Activated CD4-positive, alpha-beta T cell treated with anti-CD3 and anti-CD28 coated beads, Interleukin-2, amount 10 ng/mL, durations not matched to agents 7 days and 5 days (primary cell): ENCODE data around the gene SYT1. TPM values are rescaled to one million over a fixed set of nuclear protein-coding genes. Genes with fewer than 3 reads are reported as not detected.

Experiments
- CTCF ChIA-PET: fragments of 350-600 bp; sonication (Branson Sonifier 250); formaldehyde crosslinking; loops from one replicate; lab custom pipeline; 2021; ENCODE audit warnings: antibody characterized with exemption; lab: Charles Lee
- POLR2A ChIA-PET: fragments of 350-600 bp; sonication (Branson Sonifier 250); formaldehyde crosslinking; loops from one replicate; lab custom pipeline; 2021; ENCODE audit warnings: antibody characterized with exemption; lab: Charles Lee
- DNase-seq: peaks from one replicate; pipeline ENCODE4 v3.0.0-alpha.2; 2020
- H3K27ac Mint-ChIP-seq: one replicate; pipeline ENCODE4 v1.8.0; 2021; ENCODE audit warnings: mild to moderate bottlenecking, moderate library complexity, mixed read lengths
- H3K27me3 Mint-ChIP-seq: one replicate; pipeline ENCODE4 v1.8.0; 2021; ENCODE audit warnings: mixed read lengths
- H3K36me3 Mint-ChIP-seq: one replicate; pipeline ENCODE4 v1.8.0; 2021; ENCODE audit warnings: low read depth, mixed read lengths
- H3K4me1 Mint-ChIP-seq: one replicate; pipeline ENCODE4 v1.8.0; 2021; ENCODE audit warnings: mixed read lengths
- H3K4me3 Mint-ChIP-seq: one replicate; pipeline ENCODE4 v1.8.0; 2021; ENCODE audit warnings: mild to moderate bottlenecking, moderate library complexity, mixed read lengths
- H3K9me3 Mint-ChIP-seq: one replicate; pipeline ENCODE4 v1.8.0; 2021; ENCODE audit warnings: mixed read lengths
- total RNA-seq, 2 experiments: library from RNA; stranded (reverse); gene quantifications; one replicate each; pipeline ENCODE4 v1.2.3, GENCODE V29; 2021

The SYT1 gene
- total RNA-seq, 2 experiments from 2014 or later = not detected

DNA sequence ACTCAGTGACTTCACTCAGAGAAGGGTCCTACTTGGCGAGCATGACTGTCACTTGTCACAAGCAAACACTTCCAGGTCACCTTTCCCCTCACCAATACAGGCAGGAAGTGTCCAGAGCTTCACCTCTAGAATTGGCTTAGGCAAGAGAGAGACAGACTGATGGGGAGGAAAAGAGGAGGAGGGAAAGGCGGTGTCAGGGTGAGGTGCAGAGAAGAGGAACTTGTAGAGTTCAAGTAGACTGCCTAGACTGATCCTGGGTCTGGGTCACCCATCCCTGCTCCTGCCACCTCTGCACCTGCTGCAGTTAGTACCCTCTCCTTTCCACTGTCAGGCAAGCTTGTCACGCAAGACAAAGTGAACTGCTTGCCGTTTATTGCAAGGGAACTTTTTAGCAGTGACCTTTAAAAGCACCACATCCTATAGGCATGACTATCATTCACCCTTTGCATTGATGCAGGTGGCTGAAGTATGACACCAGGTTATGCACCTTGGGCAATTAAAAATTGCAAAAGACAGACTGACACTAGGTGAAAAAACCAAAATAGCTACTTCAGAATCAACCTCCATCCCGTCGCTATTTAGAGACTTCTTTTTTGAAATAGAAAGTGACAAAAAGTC is 292.4 kb downstream of the SYT1 start:
- H3K4me3 Mint-ChIP-seq = no peak overlapping the region
- H3K27me3 Mint-ChIP-seq = no peaks in the 10 kb centered on the region
- H3K4me1 Mint-ChIP-seq = no peaks in the 10 kb centered on the region
- no peak for DNase-seq
- ChIA-PET CTCF (no interaction called here), POLR2A (no interaction called here)
- no peak overlapping the region for H3K27ac Mint-ChIP-seq
- no peaks in the 10 kb centered on the region for H3K9me3 Mint-ChIP-seq
- no peaks in the 10 kb centered on the region for H3K36me3 Mint-ChIP-seq

DNA sequence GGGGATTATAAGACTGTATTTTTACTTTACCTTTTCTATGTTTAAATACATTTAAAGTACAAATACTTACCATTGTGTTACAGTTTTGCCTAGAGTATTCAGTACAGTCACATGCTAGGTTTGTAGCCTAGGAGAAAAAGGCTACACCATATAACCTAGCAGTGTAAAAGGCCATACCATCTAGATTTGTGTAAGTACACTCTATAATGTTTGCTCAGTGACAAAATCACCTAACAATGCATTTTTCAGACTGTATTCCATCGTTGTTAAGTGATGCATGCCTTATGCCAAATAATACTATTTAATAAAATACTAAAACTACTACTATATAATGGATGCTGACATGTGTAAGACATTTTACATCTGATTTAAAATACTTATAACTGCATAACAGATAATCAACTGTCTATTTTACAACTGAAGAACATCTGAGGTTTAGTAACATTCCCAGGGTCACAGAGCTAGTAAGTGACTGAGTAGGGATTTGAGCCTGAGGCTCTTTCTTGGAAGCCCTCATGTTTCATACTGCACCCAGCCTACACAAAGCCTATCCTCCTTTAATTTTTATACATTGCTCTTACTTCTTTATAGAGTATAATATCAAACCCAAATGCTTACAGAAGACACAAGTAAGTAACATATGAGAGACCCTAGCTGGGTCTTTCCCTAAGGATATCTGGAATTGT is 296.8 kb downstream of the SYT1 start:
- H3K9me3 Mint-ChIP-seq = no peaks in the 10 kb centered on the region
- CTCF ChIA-PET = no interaction called here

DNA sequence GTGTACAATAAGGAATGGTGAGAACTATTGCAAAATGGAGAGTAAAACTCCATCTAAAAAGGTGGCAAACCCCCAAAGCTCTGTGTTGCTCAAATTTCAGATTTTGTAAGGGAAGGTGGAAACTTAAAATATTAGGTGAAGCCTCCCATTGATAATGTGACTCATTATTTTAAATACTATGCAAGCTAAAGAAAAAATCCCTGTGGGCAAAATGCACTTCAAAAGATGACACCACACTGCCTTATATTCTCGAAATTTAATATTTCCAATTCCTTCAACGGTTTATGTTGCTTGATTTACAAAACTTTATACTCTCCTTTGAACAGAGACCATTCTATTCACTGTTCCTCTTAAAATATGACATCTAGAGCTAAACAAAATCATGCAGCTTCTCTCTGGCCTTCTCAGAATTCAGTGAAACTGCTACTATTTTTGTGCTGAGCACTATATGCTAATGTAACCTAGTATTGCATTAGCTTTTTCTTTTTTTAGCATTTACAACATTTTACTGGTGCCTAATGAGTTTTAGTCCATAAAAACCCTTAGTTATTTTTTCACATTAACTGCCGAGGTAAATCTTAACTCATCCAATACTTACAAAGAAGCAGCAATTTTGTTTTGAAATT is 297.7 kb downstream of the SYT1 start:
- Mint-ChIP-seq H3K27ac (no peak overlapping the region), H3K4me1 (no peaks in the 10 kb centered on the region), H3K9me3 (no peaks in the 10 kb centered on the region), H3K36me3 (no peaks in the 10 kb centered on the region), H3K27me3 (no peaks in the 10 kb centered on the region), H3K4me3 (no peak overlapping the region)
- ChIA-PET POLR2A (no interaction called here), CTCF (no interaction called here)
- no peak for DNase-seq

More for the DNA sequence above, 296.8 kb downstream of the SYT1 start:
- no peaks in the 10 kb centered on the region for H3K27me3 Mint-ChIP-seq
- no peak overlapping the region for H3K27ac Mint-ChIP-seq
- no peak overlapping the region for H3K4me3 Mint-ChIP-seq
- POLR2A ChIA-PET = no interaction called here
- H3K36me3 Mint-ChIP-seq = no peaks in the 10 kb centered on the region
- no peak for DNase-seq
- H3K4me1 Mint-ChIP-seq = no peaks in the 10 kb centered on the region

DNA sequence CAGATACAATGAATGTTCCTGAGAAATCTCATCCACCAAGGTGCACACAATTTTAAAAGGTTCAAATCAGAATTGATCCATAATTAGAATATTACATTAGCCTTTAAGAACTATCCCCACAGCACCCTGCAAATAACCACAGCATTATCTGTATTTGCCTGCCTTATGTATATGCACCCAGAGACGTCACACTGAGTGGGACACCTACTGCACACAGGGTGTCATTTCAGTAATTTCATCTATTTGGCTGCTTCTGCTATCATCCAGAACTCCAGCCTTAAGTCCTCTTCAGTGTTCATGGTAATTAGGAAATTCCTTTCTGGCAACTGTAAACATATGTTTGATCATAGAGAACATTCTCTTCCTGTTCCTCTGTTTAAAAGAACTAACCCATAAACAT is 298.4 kb downstream of the SYT1 start:
- no peak for DNase-seq
- no peaks in the 10 kb centered on the region for H3K9me3 Mint-ChIP-seq
- H3K27me3 Mint-ChIP-seq = no peaks in the 10 kb centered on the region
- H3K36me3 Mint-ChIP-seq = no peaks in the 10 kb centered on the region
- no peak overlapping the region for H3K27ac Mint-ChIP-seq
- no peaks in the 10 kb centered on the region for H3K4me1 Mint-ChIP-seq
- ChIA-PET CTCF (no interaction called here), POLR2A (no interaction called here)
- H3K4me3 Mint-ChIP-seq = no peak overlapping the region

DNA sequence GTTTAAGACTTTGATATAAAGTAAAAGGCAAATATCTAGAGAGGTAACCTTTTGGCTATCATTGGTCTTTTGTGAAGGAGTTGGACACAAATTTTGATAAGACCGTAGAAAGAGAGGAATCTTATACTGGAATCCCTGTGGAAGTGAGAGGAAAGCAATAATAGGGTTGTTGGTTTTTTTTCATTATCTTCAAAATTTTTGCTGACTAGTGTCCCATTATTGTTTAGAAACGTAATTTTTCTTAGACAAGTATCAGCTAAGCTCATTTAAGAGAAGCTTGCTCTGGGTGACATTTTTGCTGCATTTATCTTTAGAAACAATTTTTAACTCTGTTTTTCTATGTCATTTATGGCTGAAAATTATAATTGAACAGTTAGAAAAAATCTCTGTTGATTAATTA is 300.3 kb downstream of the SYT1 start:
- Mint-ChIP-seq H3K27ac (no peak overlapping the region), H3K9me3 (no peaks in the 10 kb centered on the region), H3K27me3 (no peaks in the 10 kb centered on the region), H3K4me3 (no peak overlapping the region), H3K4me1 (no peaks in the 10 kb centered on the region), H3K36me3 (no peaks in the 10 kb centered on the region)
- ChIA-PET CTCF (no interaction called here), POLR2A (no interaction called here)
- DNase-seq = no peak

DNA sequence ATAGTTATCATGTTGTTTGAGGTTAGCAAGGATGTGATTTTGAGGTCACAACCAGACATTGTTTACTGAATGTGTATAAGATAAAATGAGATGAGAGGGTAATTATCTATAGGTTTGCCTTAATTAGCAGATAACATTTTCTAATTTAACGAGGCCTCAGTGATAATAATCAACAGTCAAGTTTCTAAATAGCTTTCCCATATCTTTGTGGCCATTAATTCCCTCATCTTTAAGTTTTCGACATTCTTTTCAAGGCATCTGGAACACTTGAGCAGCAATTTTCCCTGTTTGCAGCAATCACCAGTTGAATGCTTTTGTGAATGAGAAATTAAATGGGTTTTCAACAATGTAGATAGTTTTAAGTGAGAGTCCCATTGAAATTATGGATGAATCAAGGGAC is 304.1 kb downstream of the SYT1 start:
- no peak overlapping the region for H3K4me3 Mint-ChIP-seq
- H3K36me3 Mint-ChIP-seq = no peaks in the 10 kb centered on the region
- ChIA-PET CTCF (no interaction called here), POLR2A (no interaction called here)
- no peak overlapping the region for H3K27ac Mint-ChIP-seq
- no peaks in the 10 kb centered on the region for H3K9me3 Mint-ChIP-seq
- no peak for DNase-seq
- H3K27me3 Mint-ChIP-seq = no peaks in the 10 kb centered on the region
- H3K4me1 Mint-ChIP-seq = no peaks in the 10 kb centered on the region

DNA sequence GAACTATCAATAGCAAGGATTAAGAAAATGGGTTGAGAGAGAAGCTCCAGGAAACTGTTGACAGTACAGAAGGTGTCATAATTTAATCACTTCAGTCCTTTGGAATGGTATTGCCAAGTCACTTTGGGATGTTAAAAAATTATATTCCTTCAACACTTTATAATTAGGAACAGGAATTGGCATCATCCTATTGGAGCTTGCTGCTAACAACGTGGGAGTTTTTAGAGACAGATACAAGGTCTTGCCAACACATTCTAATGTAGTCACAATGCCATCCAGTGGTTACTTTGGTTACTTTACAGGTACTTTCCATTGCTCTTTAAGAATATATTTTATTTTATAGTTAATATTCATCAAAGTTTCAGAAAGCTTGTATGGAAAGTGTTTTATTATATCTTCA is 310.1 kb downstream of the SYT1 start:
- Mint-ChIP-seq H3K27me3 (no peaks in the 10 kb centered on the region), H3K4me3 (no peak overlapping the region), H3K27ac (no peak overlapping the region), H3K9me3 (no peaks in the 10 kb centered on the region), H3K36me3 (no peaks in the 10 kb centered on the region), H3K4me1 (no peaks in the 10 kb centered on the region)
- ChIA-PET CTCF (interaction anchor here (0.8 kb wide), 1 partner anchor 30 kb away, joined by 4 read pairs; no protein-coding TSS in a partner anchor), POLR2A (no interaction called here)
- no peak for DNase-seq

DNA sequence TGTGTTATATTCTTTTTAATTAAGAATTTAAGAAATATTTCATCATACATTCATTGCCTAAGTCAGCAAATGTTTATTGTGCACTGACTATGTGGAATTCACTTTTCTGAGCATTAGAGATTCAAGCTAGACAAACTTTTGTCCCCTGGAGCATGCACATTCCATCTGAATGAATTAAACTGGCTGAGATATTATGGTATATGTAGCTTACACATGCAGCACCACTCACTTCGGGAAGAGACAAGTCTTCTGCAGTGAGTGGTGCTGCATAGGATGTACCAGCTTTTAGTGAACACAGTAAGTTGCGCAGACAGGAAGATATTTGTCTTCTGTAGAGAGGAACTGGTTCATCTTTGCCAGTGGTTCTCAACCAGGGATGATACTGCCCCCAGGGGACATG is 318.4 kb downstream of the SYT1 start:
- no peaks in the 10 kb centered on the region for H3K36me3 Mint-ChIP-seq

DNA sequence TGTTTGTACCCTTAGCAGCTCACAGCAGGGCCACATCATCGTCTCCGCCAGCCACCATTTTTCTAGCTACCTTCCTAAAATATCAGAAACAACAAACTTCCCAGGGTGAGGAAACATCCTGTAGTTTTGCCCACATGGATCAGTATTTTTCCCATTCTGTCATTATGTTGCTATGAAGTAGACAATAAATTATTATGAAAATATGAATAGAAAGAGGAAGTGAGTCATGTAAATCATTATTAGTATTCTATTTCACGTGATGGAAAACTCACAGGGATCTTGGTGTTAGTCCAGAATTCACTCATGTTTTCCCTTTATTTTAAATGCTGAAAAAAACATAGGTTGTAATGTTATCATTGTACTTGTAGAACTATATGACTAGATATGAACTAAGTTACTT is 319.4 kb downstream of the SYT1 start:
- H3K9me3 Mint-ChIP-seq = no peaks in the 10 kb centered on the region
- POLR2A ChIA-PET = no interaction called here
- no peak overlapping the region for H3K4me3 Mint-ChIP-seq
- no peak overlapping the region for H3K27ac Mint-ChIP-seq
- CTCF ChIA-PET = no interaction called here
- DNase-seq = no peak
- no peaks in the 10 kb centered on the region for H3K4me1 Mint-ChIP-seq
- no peaks in the 10 kb centered on the region for H3K36me3 Mint-ChIP-seq
- H3K27me3 Mint-ChIP-seq = no peaks in the 10 kb centered on the region

More for the DNA sequence above, 318.4 kb downstream of the SYT1 start:
- Mint-ChIP-seq H3K4me3 (no peak overlapping the region), H3K27me3 (no peaks in the 10 kb centered on the region), H3K4me1 (no peaks in the 10 kb centered on the region), H3K9me3 (no peaks in the 10 kb centered on the region), H3K27ac (no peak overlapping the region)
- ChIA-PET POLR2A (no interaction called here), CTCF (no interaction called here)
- no peak for DNase-seq

DNA sequence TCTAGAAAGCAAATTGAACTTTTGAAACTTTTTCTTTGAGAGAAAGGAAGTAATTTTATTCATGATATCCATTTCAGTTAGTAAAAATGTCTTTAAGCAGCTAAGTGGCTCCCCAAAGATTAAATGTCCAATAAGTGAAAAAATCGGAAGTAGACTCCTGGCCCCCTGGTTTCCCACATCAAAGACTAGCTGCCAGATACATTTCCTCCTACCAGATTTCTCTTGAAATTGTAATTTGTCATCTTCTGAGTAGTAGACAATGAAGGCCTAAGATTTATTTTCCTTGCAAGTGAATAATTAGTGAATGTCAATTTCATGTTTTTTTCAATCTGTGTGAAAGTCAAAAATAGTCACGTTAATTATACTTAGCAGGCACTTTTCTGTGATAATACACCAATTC is 321.9 kb downstream of the SYT1 start:
- Mint-ChIP-seq H3K36me3 (no peaks in the 10 kb centered on the region), H3K27me3 (no peaks in the 10 kb centered on the region), H3K9me3 (no peaks in the 10 kb centered on the region), H3K4me1 (no peaks in the 10 kb centered on the region), H3K4me3 (no peak overlapping the region), H3K27ac (no peak overlapping the region)
- ChIA-PET CTCF (no interaction called here), POLR2A (no interaction called here)
- no peak for DNase-seq

DNA sequence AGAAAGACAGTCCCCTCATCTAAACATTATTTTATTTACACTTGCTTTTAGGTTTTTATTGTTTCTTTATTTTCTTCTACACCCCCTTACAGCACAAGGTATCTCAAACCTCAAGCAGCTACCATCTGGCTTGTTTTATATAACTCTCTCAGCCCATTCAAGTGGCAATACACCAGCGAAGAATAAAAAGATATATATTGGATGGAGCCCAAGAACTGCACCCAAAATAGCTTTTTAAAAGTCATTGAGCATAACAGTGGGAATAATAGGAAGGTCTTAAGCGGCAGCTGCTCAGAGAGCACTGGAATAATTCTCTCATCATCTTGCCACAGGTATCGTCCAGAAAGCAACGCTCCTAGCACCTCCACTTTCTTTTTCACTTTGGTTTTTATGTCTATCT is 322.5 kb downstream of the SYT1 start:
- H3K9me3 Mint-ChIP-seq = no peaks in the 10 kb centered on the region
- ChIA-PET POLR2A (no interaction called here), CTCF (no interaction called here)
- no peaks in the 10 kb centered on the region for H3K36me3 Mint-ChIP-seq
- no peak for DNase-seq
- no peak overlapping the region for H3K4me3 Mint-ChIP-seq
- no peaks in the 10 kb centered on the region for H3K27me3 Mint-ChIP-seq
- H3K4me1 Mint-ChIP-seq = no peaks in the 10 kb centered on the region
- H3K27ac Mint-ChIP-seq = no peak overlapping the region

DNA sequence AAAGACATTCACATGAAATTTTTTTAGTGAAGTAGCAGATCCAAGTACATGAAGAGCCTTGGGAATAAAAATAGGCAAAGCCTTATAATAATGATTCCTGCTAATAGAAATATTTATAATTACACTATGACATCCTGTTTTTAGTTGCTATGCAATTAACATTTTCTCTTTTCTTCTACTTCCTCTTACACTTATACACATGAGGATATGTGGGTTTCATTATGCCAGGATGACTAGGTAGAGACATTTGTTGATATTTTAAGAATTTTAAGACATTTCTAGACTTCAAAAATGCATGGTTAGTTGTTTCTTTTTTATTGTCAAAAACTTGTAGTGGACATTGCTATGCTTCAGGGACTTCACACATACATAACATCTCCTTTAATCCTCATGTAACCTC is 326.8 kb downstream of the SYT1 start:
- Mint-ChIP-seq H3K36me3 (no peaks in the 10 kb centered on the region), H3K4me3 (no peak overlapping the region), H3K27ac (no peak overlapping the region), H3K4me1 (no peaks in the 10 kb centered on the region), H3K9me3 (no peaks in the 10 kb centered on the region), H3K27me3 (no peaks in the 10 kb centered on the region)
- ChIA-PET POLR2A (no interaction called here), CTCF (no interaction called here)
- DNase-seq = no peak

DNA sequence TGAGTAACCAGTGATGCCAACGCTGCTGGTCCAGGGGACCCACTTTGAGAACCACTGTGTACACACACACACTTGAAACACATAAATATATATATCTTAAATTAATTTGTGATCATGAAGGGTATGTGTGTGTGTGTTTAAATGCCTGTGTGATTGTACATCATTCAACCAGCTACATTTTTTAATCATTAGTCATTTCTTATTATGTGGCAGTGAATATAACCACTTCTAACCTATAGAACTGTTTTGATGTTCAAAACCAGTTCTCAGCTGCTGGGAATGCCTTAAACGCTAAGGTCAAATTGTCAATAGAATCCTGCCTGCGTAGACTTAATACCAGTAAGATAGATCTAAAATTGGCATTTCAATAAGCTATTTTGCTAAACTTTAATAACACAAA is 330.0 kb downstream of the SYT1 start:
- ChIA-PET CTCF (no interaction called here), POLR2A (no interaction called here)
- DNase-seq = no peak
- Mint-ChIP-seq H3K4me1 (no peaks in the 10 kb centered on the region), H3K36me3 (no peaks in the 10 kb centered on the region), H3K27ac (no peak overlapping the region), H3K9me3 (no peaks in the 10 kb centered on the region), H3K4me3 (no peak overlapping the region), H3K27me3 (no peaks in the 10 kb centered on the region)
